Central memory CD8-positive, alpha-beta T cell (primary cell): ENCODE results near the gene RAMP3.
"Not testable (repeated sequence)": the region's sequence is repeated elsewhere in the genome, so short reads cannot be mapped to it uniquely, and the experiment has no call there.

Source experiments
- ATAC-seq: fragments of 150-1000 bp; cut with Tn5 transposase; replicated peaks from 2 replicates; pipeline ENCODE4 v1.10.0; 2022; ENCODE audit warnings: mild to moderate bottlenecking, moderate FRiP score, moderate number of reproducible peaks; ENCODE audit not compliant: poor library complexity, severe bottlenecking; ENCODE audit errors: extremely low read depth
- DNase-seq, 2 donors: peaks; one replicate each; pipeline ENCODE4 v3.0.0; 2021; ENCODE audit warnings: low spot score in 2 of 2
- H3K27ac Mint-ChIP-seq: one replicate; pipeline ENCODE4 v1.8.0; 2022; ENCODE audit warnings: low read depth, mild to moderate bottlenecking, moderate library complexity, mixed read lengths
- H3K27me3 Mint-ChIP-seq: one replicate; pipeline ENCODE4 v1.8.0; 2022; ENCODE audit warnings: mixed read lengths
- H3K36me3 Mint-ChIP-seq: one replicate; pipeline ENCODE4 v1.8.0; 2022; ENCODE audit warnings: mild to moderate bottlenecking, moderate library complexity, mixed read lengths; ENCODE audit not compliant: insufficient read depth
- H3K4me1 Mint-ChIP-seq: one replicate; pipeline ENCODE4 v1.8.0; 2022; ENCODE audit warnings: mixed read lengths
- H3K4me3 Mint-ChIP-seq: one replicate; pipeline ENCODE4 v1.8.0; 2022; ENCODE audit warnings: mild to moderate bottlenecking, moderate library complexity, mixed read lengths
- H3K9me3 Mint-ChIP-seq: one replicate; pipeline ENCODE4 v1.8.0; 2022; ENCODE audit warnings: mixed read lengths

The RAMP3 gene

DNA sequence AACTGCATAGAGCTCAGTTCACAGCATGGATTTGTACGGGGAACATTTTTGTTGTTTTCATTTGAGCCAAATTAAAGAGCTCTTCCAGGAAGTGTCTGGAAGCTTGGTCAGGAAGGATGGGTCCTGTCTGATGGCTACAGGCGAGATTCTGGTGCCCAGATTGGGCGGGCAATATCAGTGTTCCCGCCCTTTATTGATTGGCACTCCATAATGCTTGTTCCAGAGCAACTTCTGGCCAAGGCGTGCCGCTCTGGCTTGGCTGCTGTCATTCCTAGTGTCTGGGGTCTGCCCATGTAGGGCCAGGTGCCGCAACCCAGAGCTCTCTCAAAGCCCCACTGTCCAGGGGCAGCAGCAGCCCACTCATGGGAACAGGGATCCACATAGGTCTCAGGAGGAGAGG is 45.9 kb downstream of the RAMP3 start:
- no peak overlapping the region for H3K27ac Mint-ChIP-seq
- peaks cover 56% of the 10 kb centered on the region for H3K27me3 Mint-ChIP-seq
- H3K4me3 Mint-ChIP-seq, result no peak overlapping the region
- H3K9me3 Mint-ChIP-seq, result no peaks in the 10 kb centered on the region
- no peaks in the 10 kb centered on the region for H3K4me1 Mint-ChIP-seq
- ATAC-seq (no peak), DNase-seq (no peak)
- no peaks in the 10 kb centered on the region for H3K36me3 Mint-ChIP-seq

- no peaks in the 10 kb centered on the region for H3K36me3 Mint-ChIP-seq
- H3K27me3 Mint-ChIP-seq, result peaks cover 61% of the 10 kb centered on the region
- no peaks in the 10 kb centered on the region for H3K4me1 Mint-ChIP-seq
- no peak for DNase-seq
- no peaks in the 10 kb centered on the region for H3K9me3 Mint-ChIP-seq
- no peak overlapping the region for H3K4me3 Mint-ChIP-seq
- no peak for ATAC-seq
- H3K27ac Mint-ChIP-seq, result no peak overlapping the region
Measured at GRCh38 chr7:45203936-45204445, 46.4 kb downstream of the RAMP3 start.

DNA sequence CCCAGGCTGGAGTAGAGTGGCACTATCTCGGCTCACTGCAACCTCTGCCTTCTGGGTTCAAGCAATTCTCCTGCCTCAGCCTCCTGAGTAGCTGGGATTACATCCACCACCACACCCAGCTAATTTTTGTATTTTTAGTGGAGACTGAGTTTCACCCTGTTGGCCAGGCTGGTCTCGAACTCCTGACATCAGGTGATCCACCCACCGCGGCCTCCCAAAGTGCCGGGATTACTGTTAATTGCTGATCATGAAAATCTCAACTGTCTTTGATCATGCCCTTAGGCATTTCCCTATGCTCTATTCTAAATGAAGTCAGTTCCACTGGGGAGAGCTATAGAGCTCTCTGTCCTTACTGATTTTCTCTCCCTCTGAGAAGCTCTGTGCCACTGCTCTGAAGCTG is 48.7 kb downstream of the RAMP3 start:
- H3K27ac Mint-ChIP-seq, H3K9me3 Mint-ChIP-seq, DNase-seq, ATAC-seq, H3K4me1 Mint-ChIP-seq, H3K4me3 Mint-ChIP-seq, H3K36me3 Mint-ChIP-seq: not testable (repeated sequence)
- peaks cover 68% of the 10 kb centered on the region for H3K27me3 Mint-ChIP-seq

DNA sequence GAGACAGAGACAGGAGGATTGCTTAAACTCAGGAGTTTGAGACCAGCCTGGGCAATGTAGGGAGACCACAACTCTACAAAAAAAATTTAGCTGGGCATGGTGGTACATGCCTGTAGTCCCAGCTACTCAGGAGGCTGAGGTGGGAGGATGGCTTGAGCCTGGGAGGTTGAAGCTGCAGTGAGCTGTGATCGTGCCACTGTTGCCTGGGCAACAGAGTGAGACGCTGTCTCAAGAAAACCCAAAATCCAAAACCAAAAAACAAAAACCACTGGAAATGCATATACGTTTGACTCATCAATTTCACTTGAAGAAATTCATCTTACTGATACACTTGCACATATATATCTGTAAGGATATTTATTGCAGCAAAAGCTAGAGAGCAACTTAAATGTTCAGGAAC is 52.3 kb downstream of the RAMP3 start:
- not testable (repeated sequence) for H3K36me3 Mint-ChIP-seq, H3K27ac Mint-ChIP-seq, DNase-seq, H3K4me1 Mint-ChIP-seq, H3K4me3 Mint-ChIP-seq, H3K9me3 Mint-ChIP-seq, ATAC-seq
- peaks cover 87% of the 10 kb centered on the region for H3K27me3 Mint-ChIP-seq

GRCh38 chr7:45211066-45211465 is 53.5 kb downstream of the RAMP3 start:
- Mint-ChIP-seq H3K27me3 (peaks cover 91% of the 10 kb centered on the region), H3K4me3 (no peak overlapping the region), H3K36me3 (no peaks in the 10 kb centered on the region), H3K27ac (no peak overlapping the region), H3K9me3 (no peaks in the 10 kb centered on the region), H3K4me1 (no peaks in the 10 kb centered on the region)
- DNase-seq (no peak), ATAC-seq (no peak)

DNA sequence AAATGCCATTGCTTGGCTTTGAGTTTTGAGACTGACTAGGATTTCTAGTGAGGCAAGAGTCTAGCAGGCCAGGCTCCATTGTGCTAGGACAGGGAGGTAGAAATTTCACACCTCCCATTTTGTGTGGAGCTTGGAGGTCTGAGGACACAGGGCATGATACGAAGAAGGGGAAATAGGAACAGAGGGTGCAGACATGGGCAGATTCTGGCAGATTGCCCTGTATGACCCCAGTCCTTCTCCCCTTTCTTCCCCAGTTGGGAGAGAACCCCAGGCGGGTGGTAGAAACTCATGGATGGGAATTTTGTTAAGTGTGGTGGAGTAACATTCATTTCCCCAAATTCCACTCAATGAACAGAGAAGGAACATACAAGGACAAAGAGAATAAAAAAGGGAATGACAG is 54.4 kb downstream of the RAMP3 start:
- Mint-ChIP-seq H3K36me3 (no peaks in the 10 kb centered on the region), H3K27me3 (peaks cover 89% of the 10 kb centered on the region), H3K4me1 (no peaks in the 10 kb centered on the region), H3K9me3 (no peaks in the 10 kb centered on the region), H3K27ac (no peak overlapping the region), H3K4me3 (no peak overlapping the region)
- no peak for ATAC-seq
- no peak for DNase-seq

DNA sequence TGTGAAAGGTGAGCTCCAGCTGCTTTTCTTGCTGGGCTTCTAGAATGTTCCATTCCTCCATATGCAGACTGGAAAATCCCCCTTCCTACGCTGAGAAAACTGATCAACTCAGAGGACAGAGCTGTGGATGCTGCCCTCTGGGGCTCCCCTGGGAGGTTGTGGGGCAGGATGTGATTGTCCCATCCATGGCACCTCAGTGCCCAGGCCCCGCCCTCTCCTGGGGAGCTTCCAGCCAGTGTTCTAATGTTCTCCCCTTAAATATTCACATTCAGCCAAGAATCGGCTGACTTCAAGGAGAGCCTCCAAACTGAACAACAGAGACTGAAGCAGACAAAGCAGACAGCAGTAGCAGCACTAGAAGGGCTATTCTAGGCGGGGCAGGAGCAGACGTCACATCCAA is 55.0 kb downstream of the RAMP3 start:
- no peaks in the 10 kb centered on the region for H3K36me3 Mint-ChIP-seq
- no peak overlapping the region for H3K27ac Mint-ChIP-seq
- no peak for DNase-seq
- no peaks in the 10 kb centered on the region for H3K9me3 Mint-ChIP-seq
- H3K4me3 Mint-ChIP-seq, result no peak overlapping the region
- ATAC-seq, result no peak
- H3K27me3 Mint-ChIP-seq, result peaks cover 83% of the 10 kb centered on the region
- no peaks in the 10 kb centered on the region for H3K4me1 Mint-ChIP-seq

GRCh38 chr7:45215601-45216062 is 58.0 kb downstream of the RAMP3 start:
- H3K36me3 Mint-ChIP-seq, result no peaks in the 10 kb centered on the region
- H3K27me3 Mint-ChIP-seq, result peaks cover 73% of the 10 kb centered on the region
- H3K27ac Mint-ChIP-seq, result no peak overlapping the region
- ATAC-seq, result no peak
- DNase-seq, result no peak
- no peak overlapping the region for H3K4me3 Mint-ChIP-seq
- no peaks in the 10 kb centered on the region for H3K4me1 Mint-ChIP-seq
- H3K9me3 Mint-ChIP-seq, result no peaks in the 10 kb centered on the region

- Mint-ChIP-seq H3K4me1 (no peaks in the 10 kb centered on the region), H3K9me3 (no peaks in the 10 kb centered on the region), H3K27ac (no peak overlapping the region), H3K36me3 (no peaks in the 10 kb centered on the region), H3K4me3 (no peak overlapping the region), H3K27me3 (peaks cover 67% of the 10 kb centered on the region)
- DNase-seq (no peak), ATAC-seq (no peak)
Measured at GRCh38 chr7:45216181-45216580, 58.6 kb downstream of the RAMP3 start.

GRCh38 chr7:45216622-45217165 is 59.1 kb downstream of the RAMP3 start:
- Mint-ChIP-seq H3K27me3 (peaks cover 66% of the 10 kb centered on the region), H3K36me3 (no peaks in the 10 kb centered on the region), H3K9me3 (no peaks in the 10 kb centered on the region), H3K4me3 (no peak overlapping the region), H3K4me1 (no peaks in the 10 kb centered on the region), H3K27ac (no peak overlapping the region)
- DNase-seq (no peak), ATAC-seq (no peak)

- ATAC-seq, result no peak
- H3K27ac Mint-ChIP-seq, result no peak overlapping the region
- peaks cover 66% of the 10 kb centered on the region for H3K27me3 Mint-ChIP-seq
- no peaks in the 10 kb centered on the region for H3K4me1 Mint-ChIP-seq
- no peak overlapping the region for H3K4me3 Mint-ChIP-seq
- DNase-seq, result no peak
- H3K9me3 Mint-ChIP-seq, result no peaks in the 10 kb centered on the region
- no peaks in the 10 kb centered on the region for H3K36me3 Mint-ChIP-seq
Measured at GRCh38 chr7:45217358-45217757, 59.8 kb downstream of the RAMP3 start.

- Mint-ChIP-seq H3K9me3 (no peaks in the 10 kb centered on the region), H3K4me3 (no peak overlapping the region), H3K27me3 (peaks cover 59% of the 10 kb centered on the region), H3K4me1 (no peaks in the 10 kb centered on the region), H3K36me3 (no peaks in the 10 kb centered on the region), H3K27ac (no peak overlapping the region)
- no peak for ATAC-seq
- no peak for DNase-seq
Measured at GRCh38 chr7:45219130-45219529, 61.5 kb downstream of the RAMP3 start.

DNA sequence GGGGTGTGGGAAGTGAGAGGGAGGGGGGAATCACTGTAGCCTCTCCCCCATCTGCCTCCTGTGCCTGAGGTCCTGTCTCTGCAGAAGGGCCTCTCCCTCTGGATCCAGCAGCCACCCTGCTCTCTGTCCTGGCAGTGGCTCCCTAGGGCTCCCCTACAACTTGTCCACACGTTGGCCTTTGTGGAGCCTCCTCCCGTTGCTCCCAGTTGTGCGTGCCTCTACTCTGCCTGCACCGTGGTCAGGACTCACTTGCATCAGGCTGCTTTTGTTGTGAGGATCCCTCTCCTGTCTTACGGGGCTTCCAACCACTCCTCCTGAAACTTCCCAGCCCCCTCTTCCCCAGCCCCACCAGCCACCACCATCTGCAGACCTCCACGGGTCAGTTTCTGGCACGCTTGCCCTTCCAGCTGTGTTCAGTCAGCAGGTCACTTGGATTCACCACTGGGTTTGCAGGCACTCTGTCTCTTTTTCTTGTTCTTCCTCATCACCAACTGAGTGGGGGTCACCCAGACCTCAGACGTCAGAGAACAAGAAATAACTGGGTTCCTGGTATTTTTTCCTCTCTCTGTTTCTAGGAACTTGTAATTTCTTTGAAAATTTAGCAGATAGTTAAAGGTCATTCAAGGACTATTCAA is 62.3 kb downstream of the RAMP3 start:
- H3K36me3 Mint-ChIP-seq, result no peaks in the 10 kb centered on the region
- no peaks in the 10 kb centered on the region for H3K9me3 Mint-ChIP-seq
- peaks cover 54% of the 10 kb centered on the region for H3K27me3 Mint-ChIP-seq
- H3K4me1 Mint-ChIP-seq, result no peaks in the 10 kb centered on the region
- no peak overlapping the region for H3K4me3 Mint-ChIP-seq
- no peak overlapping the region for H3K27ac Mint-ChIP-seq
- DNase-seq, result no peak
- no peak for ATAC-seq
